Hepatocyte (in vitro differentiated cells): ENCODE measurements around the gene ZDHHC11B.
"Not testable (repeated sequence)": the region's sequence is repeated elsewhere in the genome, so short reads cannot be mapped to it uniquely, and the experiment has no call there.

Source experiments
- EZH2 ChIP-seq: fragments of 200-600 bp; sonication (generic); IDR thresholded peaks from 2 replicates; pipeline ENCODE4 v1.6.1; 2016; ENCODE audit warnings: antibody characterized with exemption, mild to moderate bottlenecking, borderline replicate concordance
- TF ChIP-seq, protein P1 (sequence below): fragments of 200-600 bp; sonication (generic); IDR thresholded peaks from 2 replicates; pipeline ENCODE4 v1.5.1; 2016; ENCODE audit warnings: antibody characterized with exemption, mild to moderate bottlenecking; ENCODE audit not compliant: poor library complexity

DNA sequence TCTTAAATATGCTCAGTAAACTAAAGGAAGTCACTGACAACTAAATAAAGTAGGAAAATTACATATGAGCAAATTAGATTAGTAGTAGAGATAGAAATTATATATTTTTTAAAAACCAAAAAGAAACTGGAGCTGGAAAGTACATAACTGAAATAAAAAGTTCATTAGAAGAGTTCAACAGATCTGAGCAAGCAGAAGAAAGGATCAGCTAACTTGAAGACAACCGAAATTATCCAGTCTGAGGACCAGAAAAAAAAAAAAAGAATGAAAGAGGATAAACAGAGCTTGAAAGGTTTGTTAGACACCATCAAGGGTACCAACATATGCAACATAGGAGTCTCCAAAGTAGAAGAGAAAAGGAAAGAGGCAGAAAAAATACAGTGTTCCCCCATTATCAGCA is 65.2 kb downstream of the ZDHHC11B start:
- TF ChIP-seq, protein P1, sequence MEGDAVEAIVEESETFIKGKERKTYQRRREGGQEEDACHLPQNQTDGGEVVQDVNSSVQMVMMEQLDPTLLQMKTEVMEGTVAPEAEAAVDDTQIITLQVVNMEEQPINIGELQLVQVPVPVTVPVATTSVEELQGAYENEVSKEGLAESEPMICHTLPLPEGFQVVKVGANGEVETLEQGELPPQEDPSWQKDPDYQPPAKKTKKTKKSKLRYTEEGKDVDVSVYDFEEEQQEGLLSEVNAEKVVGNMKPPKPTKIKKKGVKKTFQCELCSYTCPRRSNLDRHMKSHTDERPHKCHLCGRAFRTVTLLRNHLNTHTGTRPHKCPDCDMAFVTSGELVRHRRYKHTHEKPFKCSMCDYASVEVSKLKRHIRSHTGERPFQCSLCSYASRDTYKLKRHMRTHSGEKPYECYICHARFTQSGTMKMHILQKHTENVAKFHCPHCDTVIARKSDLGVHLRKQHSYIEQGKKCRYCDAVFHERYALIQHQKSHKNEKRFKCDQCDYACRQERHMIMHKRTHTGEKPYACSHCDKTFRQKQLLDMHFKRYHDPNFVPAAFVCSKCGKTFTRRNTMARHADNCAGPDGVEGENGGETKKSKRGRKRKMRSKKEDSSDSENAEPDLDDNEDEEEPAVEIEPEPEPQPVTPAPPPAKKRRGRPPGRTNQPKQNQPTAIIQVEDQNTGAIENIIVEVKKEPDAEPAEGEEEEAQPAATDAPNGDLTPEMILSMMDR, result not testable (repeated sequence)
- TF ChIP-seq EZH2, result not testable (repeated sequence)
